GM12872 (cell line): ENCODE data around the gene ATP2A1.

ENCODE experiments used
- TF ChIP-seq, protein P1 (sequence below): IDR thresholded peaks from 3 replicates; pipeline ENCODE4 v1.5.1; 2011; ENCODE audit warnings: low read depth, mild to moderate bottlenecking, low read length, moderate library complexity; ENCODE audit not compliant: insufficient read depth

The ATP2A1 gene

DNA sequence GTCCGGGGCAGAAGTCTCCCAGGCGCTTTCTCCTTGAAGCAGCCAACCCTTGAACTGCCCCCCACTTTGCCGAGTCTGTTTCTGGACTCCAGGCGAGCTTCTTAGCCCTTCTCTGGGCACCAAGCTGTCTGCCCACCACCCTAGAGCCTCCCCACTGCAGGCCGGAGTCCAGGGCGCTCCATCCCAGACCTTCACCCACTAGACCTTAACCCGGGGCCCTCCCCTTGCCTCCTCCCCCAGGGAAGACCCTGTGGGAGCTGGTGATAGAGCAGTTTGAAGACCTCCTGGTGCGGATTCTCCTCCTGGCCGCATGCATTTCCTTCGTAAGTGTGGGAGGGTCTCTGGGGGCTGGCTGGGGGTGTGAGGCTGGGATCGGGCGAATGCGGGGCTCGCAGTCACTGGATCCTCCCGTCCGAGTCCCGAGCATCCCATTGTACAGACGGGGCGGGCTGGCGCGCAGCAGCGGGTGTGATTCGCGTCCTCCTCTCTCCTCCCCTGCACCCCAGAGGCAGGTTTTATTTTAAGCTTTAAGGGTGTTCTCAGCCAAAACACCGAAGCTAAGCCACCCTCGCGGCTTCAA is 1.1 kb downstream of the ATP2A1 start:
- TF ChIP-seq, protein P1, sequence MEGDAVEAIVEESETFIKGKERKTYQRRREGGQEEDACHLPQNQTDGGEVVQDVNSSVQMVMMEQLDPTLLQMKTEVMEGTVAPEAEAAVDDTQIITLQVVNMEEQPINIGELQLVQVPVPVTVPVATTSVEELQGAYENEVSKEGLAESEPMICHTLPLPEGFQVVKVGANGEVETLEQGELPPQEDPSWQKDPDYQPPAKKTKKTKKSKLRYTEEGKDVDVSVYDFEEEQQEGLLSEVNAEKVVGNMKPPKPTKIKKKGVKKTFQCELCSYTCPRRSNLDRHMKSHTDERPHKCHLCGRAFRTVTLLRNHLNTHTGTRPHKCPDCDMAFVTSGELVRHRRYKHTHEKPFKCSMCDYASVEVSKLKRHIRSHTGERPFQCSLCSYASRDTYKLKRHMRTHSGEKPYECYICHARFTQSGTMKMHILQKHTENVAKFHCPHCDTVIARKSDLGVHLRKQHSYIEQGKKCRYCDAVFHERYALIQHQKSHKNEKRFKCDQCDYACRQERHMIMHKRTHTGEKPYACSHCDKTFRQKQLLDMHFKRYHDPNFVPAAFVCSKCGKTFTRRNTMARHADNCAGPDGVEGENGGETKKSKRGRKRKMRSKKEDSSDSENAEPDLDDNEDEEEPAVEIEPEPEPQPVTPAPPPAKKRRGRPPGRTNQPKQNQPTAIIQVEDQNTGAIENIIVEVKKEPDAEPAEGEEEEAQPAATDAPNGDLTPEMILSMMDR = no peak

DNA sequence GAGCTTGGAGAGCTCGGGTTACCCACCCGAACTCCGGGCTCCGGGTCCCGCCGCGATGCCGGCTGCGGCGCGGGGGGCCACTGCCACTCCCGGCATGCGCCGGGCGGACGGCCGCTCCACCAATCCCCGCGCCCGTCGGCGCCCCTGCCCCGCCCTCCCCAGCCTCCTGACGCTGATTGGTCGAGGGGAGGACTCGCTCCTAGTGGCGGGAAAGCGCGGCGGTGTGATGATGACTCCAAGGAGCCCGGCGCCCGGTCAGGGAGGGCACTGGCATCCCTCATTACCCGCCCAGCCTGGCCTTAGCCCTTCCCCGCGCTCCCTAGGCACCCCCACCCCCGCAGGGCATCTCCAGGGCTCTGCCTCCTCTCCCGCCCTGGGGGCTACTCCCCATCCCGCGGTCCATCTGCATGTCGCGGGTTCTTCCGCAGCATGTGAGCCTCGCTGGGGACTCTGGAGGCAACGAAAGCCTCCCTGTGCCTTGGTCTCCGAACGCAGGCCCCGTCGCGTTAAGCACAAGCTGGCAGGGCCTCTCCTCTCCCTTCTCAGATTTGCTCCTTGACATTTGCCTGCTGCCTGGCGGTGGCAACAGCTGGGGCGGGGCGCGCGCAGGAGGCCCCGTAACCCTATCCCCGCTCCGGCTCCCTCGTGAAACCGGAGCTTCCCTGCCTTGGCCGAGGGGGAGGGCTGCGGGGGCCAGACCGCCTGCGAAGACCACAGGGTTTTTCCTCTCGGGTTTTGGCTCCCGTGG is 1.7 kb downstream of the ATP2A1 start:
- TF ChIP-seq, protein P1 = no peak

DNA sequence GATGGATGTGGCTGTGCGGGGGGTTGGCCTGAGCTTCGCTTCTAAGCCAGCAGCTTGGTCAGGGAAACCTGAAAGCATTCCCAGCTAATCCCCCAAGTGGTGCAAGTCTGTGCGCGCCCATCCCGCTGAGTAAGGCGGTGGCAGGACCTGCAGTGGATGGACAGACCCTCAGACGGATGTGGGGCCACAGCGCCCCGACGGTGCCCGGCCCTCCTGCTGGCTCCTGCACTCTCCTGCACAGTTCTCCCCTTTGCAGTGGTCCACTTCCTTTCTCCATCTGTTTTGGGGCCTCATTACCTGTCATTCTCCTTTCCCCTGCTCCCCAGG is 2.3 kb downstream of the ATP2A1 start:
- TF ChIP-seq, protein P1 = no peak

DNA sequence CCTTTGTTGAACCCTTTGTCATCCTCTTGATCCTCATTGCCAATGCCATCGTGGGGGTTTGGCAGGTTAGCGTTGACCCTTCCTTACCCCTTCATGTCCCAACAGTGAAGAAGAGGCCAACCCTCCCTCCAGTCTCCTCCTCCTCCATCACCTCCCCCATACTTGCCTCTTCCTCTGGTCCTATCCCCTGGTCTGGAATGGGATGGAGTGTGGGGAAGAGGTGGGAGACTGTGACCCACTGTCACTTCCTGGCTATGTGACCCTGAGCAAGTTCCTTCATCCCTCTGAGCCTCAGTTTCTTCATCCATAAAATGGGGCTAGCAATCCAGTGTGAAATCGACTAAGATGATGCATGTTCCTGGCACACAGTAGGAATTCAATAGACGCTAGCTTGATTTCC is 2.7 kb downstream of the ATP2A1 start:
- TF ChIP-seq, protein P1 = no peak

DNA sequence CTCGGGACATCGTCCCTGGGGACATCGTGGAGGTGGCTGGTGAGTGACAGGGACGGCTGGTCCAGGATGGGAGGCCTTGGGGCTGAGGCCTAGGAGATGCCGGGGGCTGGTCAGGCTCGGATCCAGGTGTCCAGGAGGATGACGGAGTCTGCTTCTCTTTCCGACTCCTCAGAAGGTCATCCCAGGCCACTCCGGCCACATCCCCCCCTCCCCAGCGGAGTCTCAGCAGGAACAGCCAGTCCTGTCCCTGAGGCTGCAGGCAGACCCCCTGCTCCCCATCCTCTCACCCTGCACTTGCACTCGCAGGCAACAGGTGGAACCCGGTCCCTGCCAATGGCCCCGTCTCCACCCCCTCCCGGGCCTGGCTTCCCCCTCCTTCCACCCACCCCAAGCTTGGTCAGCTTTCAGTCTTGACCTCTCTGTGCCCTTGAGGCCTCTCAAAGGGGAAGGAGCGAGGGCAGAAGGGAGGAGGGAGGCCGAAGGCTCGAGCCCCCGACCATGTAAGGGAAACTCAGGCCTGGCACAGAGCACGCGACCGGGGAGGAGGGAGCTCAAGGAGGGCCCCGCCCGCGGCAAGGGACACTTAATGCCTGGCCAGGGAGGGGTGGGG is 4.4 kb downstream of the ATP2A1 start:
- TF ChIP-seq, protein P1 = no peak

DNA sequence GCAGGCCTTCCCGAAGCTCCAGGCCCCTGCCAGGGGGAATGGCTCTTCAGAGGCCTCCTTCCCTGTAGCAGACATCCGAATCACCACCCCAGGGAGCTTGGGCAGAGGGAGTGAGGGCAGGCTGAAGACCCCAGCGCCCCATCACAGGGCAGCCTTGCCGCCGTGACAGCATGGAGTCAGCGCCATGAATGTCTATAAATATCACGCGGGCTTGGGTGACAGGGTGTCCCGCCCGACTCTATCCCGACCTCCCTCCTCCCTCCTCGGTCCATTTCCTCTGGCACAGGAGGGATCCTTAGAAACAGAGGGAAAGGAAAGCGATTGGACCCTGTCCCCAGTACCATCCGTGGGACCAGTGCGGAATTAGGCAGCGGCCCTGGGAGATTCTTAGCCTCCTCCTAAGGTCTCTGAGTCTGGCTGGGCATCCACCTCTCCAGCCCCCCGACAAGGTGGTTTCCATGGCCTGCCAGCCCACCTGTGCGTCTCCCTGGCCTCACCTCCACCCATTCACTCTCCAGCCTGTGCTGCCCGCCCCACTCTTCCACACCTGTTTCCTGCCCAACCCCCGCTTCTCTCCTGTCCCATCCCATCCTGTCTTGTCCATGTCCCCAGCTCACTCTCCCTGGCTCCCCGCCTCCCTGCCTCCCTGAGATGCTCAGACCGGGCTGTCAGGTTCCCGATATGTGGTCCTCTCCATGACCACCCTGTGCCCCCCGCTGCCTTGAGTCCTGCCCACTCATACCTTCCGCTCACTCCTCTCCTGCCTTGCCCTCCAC is 5.1 kb downstream of the ATP2A1 start:
- TF ChIP-seq, protein P1 = no peak

DNA sequence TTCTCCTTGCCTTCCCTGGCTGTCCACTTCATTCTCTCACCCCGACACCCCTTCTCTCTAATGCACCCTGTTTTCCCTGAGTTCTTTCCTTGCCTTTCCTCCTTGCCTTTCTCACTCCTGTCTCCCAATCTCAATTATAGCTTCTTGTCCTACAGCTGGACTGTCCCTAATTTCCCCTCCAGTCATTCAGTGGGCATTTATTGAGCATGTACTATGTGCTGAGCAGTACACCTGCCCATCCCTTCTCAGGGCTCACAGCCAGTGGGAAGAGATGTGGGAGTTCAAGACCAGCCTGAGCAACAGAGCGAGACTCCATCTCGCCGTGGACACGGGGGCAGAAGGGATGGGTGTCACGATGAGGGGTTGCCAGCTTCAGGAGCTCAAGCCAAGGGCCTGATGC is 5.8 kb downstream of the ATP2A1 start:
- TF ChIP-seq, protein P1 = no peak
